ENCODE results near the gene NAA35.
"Not testable (repeated sequence)": the region's sequence is repeated elsewhere in the genome, so short reads cannot be mapped to it uniquely, and the experiment has no call there.

Gene NAA35

DNA sequence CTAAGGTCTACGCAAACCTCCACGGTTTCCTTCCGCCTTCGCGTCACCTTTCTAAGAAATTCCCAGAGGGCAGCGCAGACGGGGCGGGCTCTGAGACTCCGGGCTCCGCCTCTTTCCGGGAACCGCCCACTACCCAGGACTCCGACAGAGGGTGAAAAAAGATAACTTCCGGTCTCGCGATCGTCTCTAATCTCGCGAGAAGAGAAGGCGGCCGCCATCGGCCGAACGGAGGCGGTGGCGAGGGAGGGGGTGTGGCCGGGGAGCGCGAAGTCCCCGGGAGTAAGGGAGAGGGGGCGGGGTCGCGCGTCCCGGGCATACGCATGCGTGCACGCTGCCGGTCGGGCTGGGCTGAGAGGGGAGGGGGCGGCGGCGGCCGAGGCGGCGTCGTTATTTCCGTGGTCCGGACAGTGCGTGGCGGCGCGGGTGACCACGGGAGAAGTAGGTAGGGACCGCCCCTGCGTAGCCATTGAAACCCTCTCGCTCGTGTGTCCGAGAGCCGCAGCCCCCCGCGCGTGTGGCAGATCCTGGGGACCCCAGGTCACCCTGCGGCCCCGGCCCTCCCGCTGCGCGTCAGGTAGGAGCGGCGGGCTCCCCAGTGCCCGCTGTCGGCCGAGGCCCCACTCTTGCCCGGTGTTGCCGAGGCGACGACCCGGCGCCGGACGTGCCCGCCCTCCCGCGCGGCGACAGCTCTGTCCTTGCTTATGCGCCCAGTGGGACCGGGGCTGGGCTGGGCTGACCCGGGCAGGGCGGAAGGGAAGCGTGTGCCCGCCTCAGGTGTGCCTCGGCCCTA is at the start of gene NAA35:
NAA35 (plus strand) TSS at position 315 of the 790 bp plus-strand sequence. CDS start 1,014 bp downstream, outside the sequence.
- DNase-seq (ENCODE audit: low spot score) = peak; percentile 99

DNA sequence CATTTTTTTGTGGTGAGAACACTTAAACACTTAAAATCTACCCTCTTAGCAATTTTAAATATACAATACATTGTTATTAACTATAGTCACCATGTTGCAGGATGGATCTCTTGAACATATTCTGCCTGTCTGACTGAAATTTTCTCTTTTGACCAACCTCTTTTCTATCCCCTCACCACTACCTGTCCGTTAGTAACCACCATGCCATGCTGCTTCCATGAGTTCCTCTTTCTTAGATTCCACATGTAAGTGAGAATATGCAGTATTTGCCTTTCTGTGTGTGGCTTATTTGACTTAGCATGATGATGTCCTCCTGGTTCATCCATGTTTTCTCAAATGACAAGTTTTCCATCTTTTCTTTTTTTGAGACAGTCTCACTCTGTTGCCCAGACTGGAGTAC is 48.5 kb upstream of the NAA35 start:
- no peak for DNase-seq (ENCODE audit: low spot score)

GRCh38 chr9:85895685-85896084 is 45.3 kb upstream of the NAA35 start:
- no peak for DNase-seq (ENCODE audit: low spot score)

GRCh38 chr9:85897848-85898247 is 43.1 kb upstream of the NAA35 start:
- DNase-seq (ENCODE audit: low spot score) = no peak

DNA sequence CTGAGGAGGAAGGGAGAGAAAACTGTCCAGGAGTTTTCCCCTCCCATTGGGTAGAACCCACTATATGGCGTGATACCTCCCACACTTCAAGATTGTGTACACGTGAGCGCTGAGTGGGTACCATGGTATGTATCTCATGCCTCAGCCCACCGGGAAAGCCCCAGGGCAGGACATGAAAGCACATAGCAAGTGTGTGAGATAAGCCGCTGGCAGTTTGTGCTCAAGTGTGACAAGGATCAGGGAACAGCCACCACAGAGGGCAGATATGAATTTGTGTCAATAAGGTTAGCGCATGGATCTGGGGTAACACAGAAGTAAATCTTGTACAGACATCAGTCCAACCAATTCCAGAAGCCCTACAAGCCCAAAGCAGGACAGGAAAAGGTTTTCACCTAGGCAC is 42.6 kb upstream of the NAA35 start:
- DNase-seq (ENCODE audit: low spot score) = no peak

DNA sequence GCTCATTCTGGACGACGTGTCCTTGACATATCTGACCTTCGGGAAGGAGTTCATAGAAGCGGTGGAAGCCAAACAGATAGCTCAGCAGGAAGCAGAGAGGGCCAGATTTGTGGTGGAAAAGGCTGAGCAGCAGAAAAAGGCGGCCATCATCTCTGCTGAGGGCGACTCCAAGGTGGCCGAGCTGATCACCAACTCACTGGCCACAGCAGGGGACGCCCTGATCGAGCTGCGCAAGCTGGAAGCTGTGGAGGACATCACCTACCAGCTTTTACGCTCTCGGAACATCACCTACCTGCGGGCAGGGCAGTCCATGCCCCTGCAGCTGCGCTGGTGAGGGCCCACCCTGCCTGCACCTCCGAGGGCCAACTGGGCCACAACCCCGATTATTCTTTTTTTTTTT is 41.6 kb upstream of the NAA35 start:
- no peak for DNase-seq (ENCODE audit: low spot score)

DNA sequence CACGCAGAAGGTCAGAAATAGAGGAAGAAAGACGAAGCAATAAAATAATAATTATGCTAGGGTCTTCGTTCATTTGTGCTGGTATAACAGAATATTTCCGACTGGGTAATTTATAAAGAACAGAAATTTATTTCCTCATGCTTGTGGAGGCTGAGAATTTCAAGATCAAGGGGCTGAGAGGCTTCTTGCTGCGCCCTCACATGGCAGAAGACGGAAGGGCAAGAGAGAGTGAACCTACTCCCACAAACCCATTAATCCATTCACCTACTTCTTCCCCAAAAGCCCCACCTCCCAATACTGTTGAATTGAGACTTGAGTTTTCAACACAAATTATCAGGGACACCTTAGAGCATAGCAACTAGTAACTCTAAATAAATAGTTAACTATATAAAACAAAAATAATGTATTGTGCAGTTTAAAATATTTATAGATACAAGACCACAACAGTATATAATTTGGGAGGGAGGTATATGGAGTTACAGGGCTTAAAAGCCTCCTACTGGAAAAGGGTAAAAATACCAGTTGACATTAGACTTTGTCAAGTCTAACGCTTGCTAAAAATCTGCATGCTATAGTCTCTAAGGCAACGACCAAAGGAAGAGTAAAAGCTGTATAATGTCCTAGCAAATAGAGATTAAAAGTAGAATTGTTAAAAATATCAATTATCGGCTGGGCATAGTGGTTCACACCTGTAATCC is 40.3 kb upstream of the NAA35 start:
- no peak for DNase-seq (ENCODE audit: low spot score)

GRCh38 chr9:85904975-85905374 is 36.0 kb upstream of the NAA35 start:
- no peak for DNase-seq (ENCODE audit: low spot score)

DNA sequence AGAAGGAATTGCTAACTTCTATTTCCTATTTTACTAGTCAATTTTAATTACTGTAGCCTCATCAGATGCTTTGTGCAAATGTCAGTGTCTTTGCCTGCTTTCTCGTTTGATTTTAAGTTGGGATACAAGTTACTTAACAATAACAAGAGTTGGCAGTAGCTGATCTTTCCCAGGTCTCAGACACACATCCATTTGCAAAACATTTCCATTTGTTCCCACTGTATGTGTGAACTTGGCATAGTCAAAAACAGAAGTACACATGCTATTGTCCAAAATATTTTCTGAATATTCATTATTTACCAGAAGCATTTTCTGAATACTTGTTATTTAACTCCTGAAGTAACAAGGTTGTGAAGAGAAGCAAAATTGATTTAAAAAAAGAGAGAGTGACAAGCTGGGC is 35.0 kb upstream of the NAA35 start:
- no peak for DNase-seq (ENCODE audit: low spot score)

DNA sequence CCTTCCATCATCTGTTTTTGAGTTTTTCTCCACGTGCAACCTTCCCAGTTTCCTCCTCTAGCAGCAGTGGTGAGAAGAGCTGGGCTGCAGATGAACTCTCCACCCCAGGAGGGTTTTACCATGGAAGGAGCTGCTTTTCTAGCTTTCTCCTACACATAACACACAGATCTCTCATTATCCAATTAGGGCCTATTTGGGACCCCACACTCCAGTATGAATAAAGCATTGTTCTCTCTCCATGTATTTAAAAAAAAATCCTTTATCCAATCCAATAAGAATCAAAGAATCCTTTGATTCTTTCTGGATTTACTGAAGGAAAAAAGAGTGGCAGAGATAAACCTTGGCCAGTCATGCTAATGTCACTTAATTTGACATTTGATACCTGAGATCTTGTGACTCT is 31.6 kb upstream of the NAA35 start:
- DNase-seq (ENCODE audit: low spot score) = no peak

DNA sequence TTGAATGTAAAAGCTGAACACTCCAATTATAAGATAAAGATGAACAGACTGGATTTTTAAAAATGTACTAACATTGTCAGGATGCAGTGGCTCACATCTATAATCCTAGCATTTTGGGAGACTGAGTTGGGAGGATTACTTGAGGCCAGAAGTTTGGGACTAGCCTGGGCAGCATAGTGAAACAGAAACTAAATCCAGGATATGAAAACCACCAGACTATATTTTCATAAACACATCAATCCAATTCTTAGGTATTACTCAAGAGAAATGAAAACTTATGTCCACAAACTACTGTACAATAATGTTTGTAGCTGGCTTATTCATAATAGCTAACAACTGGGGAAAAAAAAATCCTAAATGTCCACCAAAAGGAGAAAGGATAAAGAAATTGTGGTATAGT is 26.8 kb upstream of the NAA35 start:
- DNase-seq (ENCODE audit: low spot score) = no peak

- no peak for DNase-seq (ENCODE audit: low spot score)
Observed at GRCh38 chr9:85917756-85918155, 23.2 kb upstream of the NAA35 start.

- no peak for DNase-seq (ENCODE audit: low spot score)
Observed at GRCh38 chr9:85925493-85925892, 15.5 kb upstream of the NAA35 start.

DNA sequence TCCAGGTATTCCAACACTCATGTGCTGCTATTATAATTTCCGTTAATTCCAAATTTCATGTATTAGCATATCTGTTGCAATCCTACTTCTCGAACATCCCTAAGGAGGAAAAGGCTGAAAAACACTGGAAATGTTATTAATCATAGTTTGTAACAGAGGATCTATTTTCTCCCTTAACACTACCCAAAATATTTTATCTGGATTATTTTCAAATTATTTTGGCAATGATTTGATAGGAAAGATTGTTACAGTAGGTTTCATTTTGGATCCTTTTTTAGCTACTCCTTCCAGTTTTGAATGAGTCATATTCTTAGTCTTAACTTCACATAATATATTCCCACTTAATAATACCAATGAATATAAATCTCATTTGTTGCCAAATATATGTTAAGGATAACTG is 13.9 kb upstream of the NAA35 start:
- no peak for DNase-seq (ENCODE audit: low spot score)

DNA sequence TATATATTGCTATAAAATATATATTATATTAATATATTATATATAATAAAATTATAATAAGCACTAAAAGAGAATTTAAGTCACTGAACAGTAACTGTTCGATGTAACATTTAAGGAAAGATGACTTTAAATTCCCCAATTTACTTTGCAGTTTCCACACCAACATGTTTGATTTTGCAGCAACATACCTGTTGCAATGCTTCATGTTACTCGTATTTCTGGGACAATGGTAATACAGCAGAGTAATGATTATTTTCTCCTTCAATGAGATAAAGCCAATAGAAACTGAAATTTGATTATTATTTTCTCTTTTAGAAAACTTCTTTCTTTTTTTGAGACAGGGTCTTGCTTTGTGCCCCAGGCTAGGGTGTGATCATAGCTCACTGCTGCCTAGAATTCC is 9.5 kb upstream of the NAA35 start:
- no peak for DNase-seq (ENCODE audit: low spot score)

DNA sequence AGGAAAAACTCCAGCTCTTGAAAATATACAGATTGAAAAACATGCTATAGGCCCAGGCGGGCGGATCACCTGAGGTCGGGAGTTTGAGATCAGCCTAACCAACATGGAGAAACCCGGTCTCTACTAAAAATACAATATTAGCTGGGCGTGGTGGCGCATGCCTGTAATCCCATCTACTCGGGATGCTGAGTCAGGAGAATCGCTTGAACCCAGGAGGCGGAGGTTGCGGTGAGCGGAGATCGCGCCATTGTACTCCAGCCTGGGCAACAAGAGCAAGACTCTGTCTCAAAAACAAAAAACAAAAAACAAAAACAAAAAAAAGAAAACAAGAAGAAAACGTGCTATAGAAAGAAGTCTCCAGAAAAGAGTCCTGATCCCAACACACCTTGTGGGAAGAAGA is 5.0 kb upstream of the NAA35 start:
- not testable (repeated sequence) for DNase-seq (ENCODE audit: low spot score)

- DNase-seq (ENCODE audit: low spot score) = no peak
Observed at GRCh38 chr9:85940275-85940831, 593 bp upstream of the NAA35 start.

GRCh38 chr9:85941622-85941940 is 635 bp downstream of the NAA35 start:
- DNase-seq (ENCODE audit: low spot score) = no peak

- no peak for DNase-seq (ENCODE audit: low spot score)
Observed at GRCh38 chr9:85941966-85942912, 1.3 kb downstream of the NAA35 start.

DNA sequence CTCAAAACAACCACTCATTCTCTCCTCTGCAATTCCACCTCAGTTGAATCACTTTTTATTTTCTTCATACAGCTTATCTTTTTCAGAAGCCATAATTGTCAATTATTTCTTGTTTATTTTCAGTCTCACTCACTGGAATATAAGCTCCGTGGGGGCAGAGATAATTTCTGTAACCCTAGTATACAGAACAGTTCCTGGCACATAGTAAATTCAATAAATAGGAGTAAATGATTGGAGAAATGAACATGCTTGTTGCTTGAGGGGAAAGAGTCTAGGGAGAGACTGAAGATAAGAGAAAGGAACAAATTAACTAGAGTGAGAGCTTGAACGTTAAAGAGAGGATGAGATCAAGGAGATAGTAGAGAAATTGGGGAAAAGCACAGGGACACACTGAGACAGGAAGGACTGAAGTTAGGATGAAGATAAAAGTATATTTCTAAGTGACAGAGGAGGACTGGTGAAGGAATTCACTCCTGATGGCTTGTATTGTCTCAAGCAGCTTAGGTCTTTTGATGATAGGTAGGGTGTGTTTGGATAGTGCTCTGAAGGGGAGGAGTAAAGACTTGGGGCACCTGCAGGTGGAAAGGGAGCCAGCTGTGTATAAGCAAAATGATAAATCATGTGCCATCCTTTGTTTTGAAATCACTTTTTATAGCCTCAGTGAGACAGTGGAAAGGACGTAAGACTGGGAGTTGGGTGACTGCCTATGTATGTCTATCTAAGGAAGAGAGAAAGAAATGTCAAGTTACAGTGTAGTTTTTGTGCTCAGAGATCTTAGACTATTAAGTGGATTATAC is 2.2 kb downstream of the NAA35 start:
- DNase-seq (ENCODE audit: low spot score) = no peak

DNA sequence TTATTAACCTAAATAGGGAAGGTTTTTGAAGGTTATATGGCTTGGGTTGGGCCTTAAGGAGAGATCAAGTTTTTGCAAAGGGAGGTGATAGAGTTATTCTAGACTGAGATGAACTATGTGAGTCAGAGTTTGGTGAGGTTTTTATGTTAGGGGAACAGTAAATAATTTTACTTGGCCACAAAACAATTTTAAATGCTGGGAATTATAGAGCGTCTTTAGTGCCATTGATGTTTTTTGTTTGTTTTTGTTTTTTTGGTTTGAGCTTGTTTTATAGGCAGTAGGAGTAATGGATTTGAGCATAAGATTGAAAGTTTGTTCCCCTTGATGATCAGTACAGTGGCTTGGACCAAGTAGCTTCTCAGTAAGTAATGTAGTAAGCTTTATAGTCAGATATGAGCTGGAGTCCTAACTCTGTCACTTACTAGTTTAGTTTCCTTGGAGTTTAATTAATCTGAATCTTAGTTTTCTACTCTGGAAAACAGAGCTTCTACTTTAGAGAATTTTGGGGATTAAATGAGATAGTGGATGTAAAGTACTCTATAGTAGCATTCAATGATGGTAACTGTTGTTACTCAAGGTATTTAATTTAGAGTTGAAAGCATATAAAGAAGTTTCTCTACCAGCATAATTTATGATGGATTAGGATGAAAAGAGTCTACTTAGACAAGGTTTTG is 2.9 kb downstream of the NAA35 start:
- DNase-seq (ENCODE audit: low spot score) = no peak

Measured in ecto neural progenitor cell (in vitro differentiated cells).